GM19324 (cell line): ENCODE results near the gene CLEC6A.
A peak's percentile ranks its signal among the peaks of the same experiment; 100 is the strongest.
"Not testable (repeated sequence)": the region's sequence is repeated elsewhere in the genome, so short reads cannot be mapped to it uniquely, and the experiment has no call there.

Experiments
- ATAC-seq: cut with Tn5 transposase; IDR thresholded peaks from one replicate; pipeline ENCODE4 v1.9.1; 2021; ENCODE audit warnings: mild to moderate bottlenecking, moderate library complexity; ENCODE audit not compliant: unreplicated experiment, low FRiP score

Gene CLEC6A

GRCh38 chr12:8491646-8492530 lies 36.1 kb downstream of the CLEC6A start:
- no peak for ATAC-seq

- ATAC-seq, result peak; percentile 76
Observed at GRCh38 chr12:8493084-8493483, 37.3 kb downstream of the CLEC6A start.

GRCh38 chr12:8495671-8496070 lies 39.9 kb downstream of the CLEC6A start:
- ATAC-seq, result not testable (repeated sequence)

GRCh38 chr12:8496074-8496473 lies 40.3 kb downstream of the CLEC6A start:
- not testable (repeated sequence) for ATAC-seq

- ATAC-seq, result no peak
Observed at GRCh38 chr12:8499616-8500015, 43.9 kb downstream of the CLEC6A start.

GRCh38 chr12:8501720-8502119 lies 46.0 kb downstream of the CLEC6A start:
- no peak for ATAC-seq

GRCh38 chr12:8504351-8504750 lies 48.6 kb downstream of the CLEC6A start:
- no peak for ATAC-seq

- ATAC-seq, result no peak
Observed at GRCh38 chr12:8507596-8507995, 51.8 kb downstream of the CLEC6A start.

GRCh38 chr12:8508223-8508622 lies 52.5 kb downstream of the CLEC6A start:
- no peak for ATAC-seq

GRCh38 chr12:8508910-8509841 lies 53.4 kb downstream of the CLEC6A start:
- no peak for ATAC-seq

GRCh38 chr12:8513256-8513655 lies 57.5 kb downstream of the CLEC6A start, which contains the start of gene CLEC4D:
TSS of gene CLEC4D (plus strand) at chr12:8513503. CDS start at chr12:8513733, 230 bp downstream.
- ATAC-seq, result no peak

GRCh38 chr12:8517971-8518370 lies 62.2 kb downstream of the CLEC6A start:
- no peak for ATAC-seq

GRCh38 chr12:8519171-8519570 lies 63.4 kb downstream of the CLEC6A start:
- ATAC-seq, result no peak

GRCh38 chr12:8527250-8528130 lies 71.7 kb downstream of the CLEC6A start:
- no peak for ATAC-seq
